Measurements from ENCODE around the gene NDUFV2. TPM values are rescaled to one million over a fixed set of nuclear protein-coding genes. Genes with fewer than 3 reads are reported as not detected.

The NDUFV2 gene
- total RNA-seq = 111 and 178 TPM in 2 replicates
- 340 and 391 TPM in 2 replicates for polyA plus RNA-seq

- H3K36me3 ChIP-seq = no peaks in the 10 kb centered on the region
- peaks cover 40% of the 10 kb centered on the region for H3K4me1 ChIP-seq (ENCODE audit: low read depth)
- TF ChIP-seq CTCF (IDR thresholded peaks at IDR 0.05; ENCODE audit: low read depth, low read length) = no peak
- no peaks in the 10 kb centered on the region for H3K9me3 ChIP-seq (ENCODE audit: low read depth)
- H3K27ac ChIP-seq = peak within 1 kb of the TSS; percentile 98
- no peaks in the 10 kb centered on the region for H3K27me3 ChIP-seq
- peak within 1 kb of the TSS; percentile 64 for H3K4me3 ChIP-seq
- peak; percentile 98 for DNase-seq (ENCODE audit: low read depth in 1 of 2, low spot score in 1 of 2)
These were observed at the start of gene NDUFV2 for GRCh38 chr18:9102508-9103375. NDUFV2 (plus strand) TSS chr18:9102699; CDS start chr18:9102744, 45 bp downstream.

- Histone ChIP-seq H3K4me1 (ENCODE audit: low read depth) (no peaks in the 10 kb centered on the region), H3K27ac (no peak overlapping the region), H3K36me3 (no peaks in the 10 kb centered on the region), H3K9me3 (ENCODE audit: low read depth) (no peaks in the 10 kb centered on the region), H3K4me3 (no peak overlapping the region), H3K27me3 (no peaks in the 10 kb centered on the region)
- DNase-seq (ENCODE audit: low read depth in 1 of 2, low spot score in 1 of 2) = no peak
- TF ChIP-seq CTCF (IDR thresholded peaks at IDR 0.05; ENCODE audit: low read depth, low read length) = no peak
These were observed 48.7 kb upstream of the NDUFV2 start for GRCh38 chr18:9053814-9054213.

GRCh38 chr18:9055185-9055584, 47.3 kb upstream of the NDUFV2 start:
- H3K27ac ChIP-seq = no peak overlapping the region
- no peaks in the 10 kb centered on the region for H3K4me1 ChIP-seq (ENCODE audit: low read depth)
- peak; percentile 30 for TF ChIP-seq CTCF (IDR thresholded peaks at IDR 0.05; ENCODE audit: low read depth, low read length)
- peak in 1 of 2 donors; percentile 79 for DNase-seq (ENCODE audit: low read depth in 1 of 2, low spot score in 1 of 2)
- H3K4me3 ChIP-seq = no peak overlapping the region
- H3K9me3 ChIP-seq (ENCODE audit: low read depth) = no peaks in the 10 kb centered on the region
- H3K27me3 ChIP-seq = no peaks in the 10 kb centered on the region
- H3K36me3 ChIP-seq = no peaks in the 10 kb centered on the region

GRCh38 chr18:9055626-9056025, 46.9 kb upstream of the NDUFV2 start:
- H3K27me3 ChIP-seq = no peaks in the 10 kb centered on the region
- H3K4me1 ChIP-seq (ENCODE audit: low read depth) = no peaks in the 10 kb centered on the region
- no peak for TF ChIP-seq CTCF (IDR thresholded peaks at IDR 0.05; ENCODE audit: low read depth, low read length)
- DNase-seq (ENCODE audit: low read depth in 1 of 2, low spot score in 1 of 2) = no peak
- no peak overlapping the region for H3K4me3 ChIP-seq
- H3K36me3 ChIP-seq = no peaks in the 10 kb centered on the region
- H3K27ac ChIP-seq = no peak overlapping the region
- no peaks in the 10 kb centered on the region for H3K9me3 ChIP-seq (ENCODE audit: low read depth)

- Histone ChIP-seq H3K36me3 (no peaks in the 10 kb centered on the region), H3K27me3 (no peaks in the 10 kb centered on the region), H3K9me3 (ENCODE audit: low read depth) (no peaks in the 10 kb centered on the region), H3K27ac (no peak overlapping the region), H3K4me1 (ENCODE audit: low read depth) (no peaks in the 10 kb centered on the region), H3K4me3 (no peak overlapping the region)
- no peak for TF ChIP-seq CTCF (IDR thresholded peaks at IDR 0.05; ENCODE audit: low read depth, low read length)
- no peak for DNase-seq (ENCODE audit: low read depth in 1 of 2, low spot score in 1 of 2)
These were observed 44.9 kb upstream of the NDUFV2 start for GRCh38 chr18:9057646-9058045.

Data from cardiac muscle cell (in vitro differentiated cells and primary cell).